Measurements from ENCODE around the gene STK32B.

The STK32B gene

GRCh38 chr4:5127556-5127955 lies 76.3 kb downstream of the STK32B start:
- no peak for DNase-seq

- DNase-seq, result no peak
These were observed 77.3 kb downstream of the STK32B start for GRCh38 chr4:5128569-5128968.

GRCh38 chr4:5133201-5133600 lies 81.9 kb downstream of the STK32B start:
- no peak for DNase-seq

DNA sequence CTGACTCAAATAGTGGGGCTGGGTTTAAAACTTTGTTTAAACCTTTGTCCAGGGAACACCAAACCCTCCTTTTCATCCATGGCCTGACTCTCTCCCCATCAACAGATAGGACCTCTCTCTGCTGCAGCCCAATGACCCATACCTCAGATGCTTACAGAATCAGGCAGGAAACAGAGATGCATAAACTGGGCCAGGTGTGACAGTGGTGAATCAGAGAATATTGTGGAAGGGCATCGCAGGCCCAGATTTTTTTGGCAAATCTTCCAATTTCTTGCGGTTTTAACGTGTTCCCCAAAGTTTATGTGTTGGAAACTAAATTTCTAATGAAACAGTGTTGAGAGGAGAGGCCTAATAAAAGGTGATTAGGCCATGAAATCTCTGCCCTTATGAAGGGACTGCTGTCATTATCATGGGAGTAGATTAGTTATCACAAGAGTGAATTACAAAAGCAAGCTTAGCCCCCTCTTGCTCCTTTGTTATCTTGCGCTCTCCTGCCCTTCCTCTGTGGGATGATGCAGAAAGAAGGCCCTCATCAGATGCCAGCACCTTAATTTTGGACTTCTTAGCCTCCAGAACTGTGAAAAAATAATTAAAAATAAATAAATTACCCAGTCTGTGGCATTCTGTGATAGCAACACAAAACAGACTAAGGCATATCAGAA lies 82.8 kb downstream of the STK32B start:
- no peak for DNase-seq

DNA sequence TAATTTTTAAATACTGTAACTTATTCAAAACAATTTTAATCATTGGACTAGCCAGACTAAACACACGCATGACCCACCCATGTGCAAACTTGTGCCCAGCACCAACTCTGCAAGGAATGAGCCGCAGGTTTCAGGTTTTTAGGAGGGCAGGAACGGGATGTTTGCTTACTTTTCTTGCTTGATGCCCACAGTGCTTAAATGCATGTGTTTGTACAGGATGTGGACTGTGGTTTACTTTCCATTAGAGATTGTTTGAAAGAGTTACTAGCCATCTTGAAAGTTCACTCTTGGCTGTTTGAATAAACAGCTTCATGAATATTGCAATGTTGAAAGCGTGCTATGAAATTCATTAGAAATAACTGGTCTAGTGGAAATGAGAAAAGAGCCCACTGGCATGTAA lies 83.3 kb downstream of the STK32B start:
- DNase-seq, result no peak

DNA sequence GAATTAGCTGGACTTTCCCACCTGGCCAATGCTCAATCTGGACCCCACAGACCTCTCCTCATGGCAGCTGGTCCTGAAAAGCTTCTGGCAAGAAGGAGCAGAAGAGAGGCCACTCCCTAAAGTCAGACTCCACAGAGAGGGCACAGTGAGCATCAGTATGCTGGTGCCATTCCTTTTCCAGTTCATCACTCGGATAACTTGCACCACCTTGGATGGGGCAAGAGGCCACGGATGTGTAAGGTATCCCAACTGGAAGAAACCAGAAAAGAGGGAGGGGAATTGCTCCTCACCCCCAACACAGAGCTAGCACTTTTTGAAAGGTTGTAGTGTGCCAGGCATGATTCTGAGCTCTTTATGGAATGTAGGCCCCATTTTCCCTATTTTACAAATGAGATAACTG lies 85.9 kb downstream of the STK32B start:
- DNase-seq, result no peak

DNA sequence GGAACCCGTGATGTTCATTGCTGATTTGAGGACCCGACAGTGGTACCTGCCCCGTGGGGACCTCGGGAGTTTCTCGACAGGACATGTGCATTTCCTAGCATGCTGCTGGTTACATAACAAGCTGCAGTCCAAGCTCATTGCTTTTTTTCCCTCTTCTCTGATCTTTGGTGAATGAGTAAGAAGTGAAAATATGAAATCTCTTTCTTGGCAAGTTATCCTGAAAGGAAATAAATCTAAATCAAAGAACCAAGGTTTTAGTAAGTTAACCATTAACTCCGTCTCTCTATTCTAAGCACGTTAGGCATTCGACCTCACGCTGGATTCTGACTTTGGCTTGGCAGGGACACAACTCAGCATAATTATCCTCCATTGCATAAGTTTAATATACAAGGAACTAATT lies 86.6 kb downstream of the STK32B start:
- DNase-seq, result no peak

DNA sequence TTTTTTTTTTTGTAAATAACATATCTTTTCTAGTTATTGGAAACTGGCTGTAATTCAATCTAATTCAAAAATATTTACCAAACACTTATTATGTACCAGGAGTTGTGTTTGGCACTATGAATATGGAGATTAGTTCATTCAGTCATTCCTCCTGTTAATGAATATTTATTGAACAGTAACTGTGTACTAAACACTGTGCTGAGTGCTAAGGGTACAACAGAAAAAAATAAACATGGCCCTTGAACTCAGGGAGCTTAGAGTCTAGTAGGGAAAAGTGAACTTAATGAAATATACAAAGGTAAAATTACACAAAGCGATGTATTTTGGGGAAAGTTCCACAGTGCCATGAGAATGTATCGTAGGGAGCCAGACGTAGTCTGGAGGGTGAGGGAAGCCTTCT lies 87.1 kb downstream of the STK32B start:
- no peak for DNase-seq

GRCh38 chr4:5139141-5139540 lies 87.9 kb downstream of the STK32B start:
- no peak for DNase-seq

- DNase-seq, result no peak
These were observed 90.5 kb downstream of the STK32B start for GRCh38 chr4:5141802-5142201.

- DNase-seq, result no peak
These were observed 91.4 kb downstream of the STK32B start for GRCh38 chr4:5142726-5143125.

- DNase-seq, result no peak
These were observed 92.1 kb downstream of the STK32B start for GRCh38 chr4:5143306-5143861.

- DNase-seq, result no peak
These were observed 92.7 kb downstream of the STK32B start for GRCh38 chr4:5143940-5144339.

- DNase-seq, result no peak
These were observed 93.1 kb downstream of the STK32B start for GRCh38 chr4:5144384-5144783.

- no peak for DNase-seq
These were observed 95.0 kb downstream of the STK32B start for GRCh38 chr4:5146248-5146647.

DNA sequence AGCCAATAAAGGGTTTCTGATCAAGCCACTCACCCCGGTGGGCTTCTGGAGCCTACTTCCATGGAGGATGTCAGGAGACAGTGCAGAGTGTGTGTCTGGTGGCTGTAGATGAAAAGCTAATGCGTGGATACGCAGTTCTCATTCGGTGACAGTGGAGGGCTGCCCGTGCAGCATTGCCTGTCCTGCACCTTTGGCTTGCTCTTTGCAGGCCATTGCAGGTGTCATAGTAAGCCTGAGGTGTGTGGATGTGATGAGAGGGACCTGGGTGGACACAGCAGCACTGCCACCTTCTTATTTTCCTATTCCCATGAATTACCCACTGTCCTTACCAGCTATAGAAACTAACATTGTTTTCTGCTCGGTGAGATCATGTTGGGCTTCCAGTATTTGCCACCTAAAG lies 101.2 kb downstream of the STK32B start:
- no peak for DNase-seq

DNA sequence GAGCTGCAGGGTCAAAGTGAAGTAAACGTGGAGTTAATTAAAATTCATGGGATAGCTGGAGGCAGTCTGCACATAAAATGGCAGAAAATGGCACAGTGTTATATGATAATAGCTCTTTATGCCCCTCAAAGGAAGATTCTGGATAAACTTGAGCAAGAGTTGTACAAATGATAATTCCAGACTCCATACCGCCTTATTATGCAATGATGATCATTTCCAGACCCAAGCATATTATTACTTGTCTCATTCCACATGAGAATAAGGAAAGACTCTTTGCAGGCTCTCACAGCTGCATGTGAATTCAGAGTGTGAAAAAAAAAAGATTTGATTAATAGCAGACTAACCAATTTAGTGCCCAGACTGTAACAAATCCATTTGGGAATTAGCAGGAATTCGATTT lies 105.4 kb downstream of the STK32B start:
- DNase-seq, result no peak

- DNase-seq, result no peak
These were observed 106.8 kb downstream of the STK32B start for GRCh38 chr4:5157791-5158770.

DNA sequence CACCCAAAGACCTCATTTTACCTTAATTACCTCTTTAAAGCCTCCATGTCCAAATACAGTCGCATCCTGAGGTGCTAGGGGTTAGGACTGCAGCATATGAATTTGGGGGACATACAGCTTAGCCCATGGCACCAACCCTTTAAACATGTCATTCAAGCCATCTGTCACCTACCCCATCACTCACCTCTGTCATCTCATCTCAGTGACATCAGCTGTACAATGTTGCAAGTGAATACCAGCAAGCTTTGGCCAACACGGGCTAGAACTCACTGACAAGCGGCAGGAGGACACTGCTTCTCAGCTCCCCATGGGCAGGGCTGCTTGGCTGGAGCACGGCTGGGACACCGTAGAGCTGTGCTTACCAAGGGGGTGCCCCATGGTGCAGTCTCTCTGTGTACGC lies 107.5 kb downstream of the STK32B start:
- no peak for DNase-seq

DNA sequence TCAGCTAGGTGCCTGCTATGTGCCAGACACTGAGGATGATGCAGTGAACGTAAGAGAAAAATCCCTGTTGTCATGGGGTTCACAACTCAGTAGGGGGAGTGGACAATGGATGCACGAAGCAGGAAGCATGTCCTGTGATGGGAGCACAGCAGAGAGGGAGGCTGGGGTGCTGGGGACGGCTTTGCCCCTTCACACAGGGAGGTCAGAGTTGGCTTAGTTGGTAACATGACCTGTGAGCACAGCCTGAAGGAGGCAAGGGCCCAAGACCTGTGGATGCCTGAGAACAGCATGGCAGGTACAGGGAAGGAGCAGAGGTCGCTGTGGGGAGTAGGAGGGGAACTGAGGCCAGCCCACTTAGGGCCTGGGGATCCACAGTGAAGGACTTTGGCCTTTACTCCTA lies 109.4 kb downstream of the STK32B start:
- no peak for DNase-seq

GRCh38 chr4:5162909-5163508 lies 111.7 kb downstream of the STK32B start:
- DNase-seq, result no peak

DNA sequence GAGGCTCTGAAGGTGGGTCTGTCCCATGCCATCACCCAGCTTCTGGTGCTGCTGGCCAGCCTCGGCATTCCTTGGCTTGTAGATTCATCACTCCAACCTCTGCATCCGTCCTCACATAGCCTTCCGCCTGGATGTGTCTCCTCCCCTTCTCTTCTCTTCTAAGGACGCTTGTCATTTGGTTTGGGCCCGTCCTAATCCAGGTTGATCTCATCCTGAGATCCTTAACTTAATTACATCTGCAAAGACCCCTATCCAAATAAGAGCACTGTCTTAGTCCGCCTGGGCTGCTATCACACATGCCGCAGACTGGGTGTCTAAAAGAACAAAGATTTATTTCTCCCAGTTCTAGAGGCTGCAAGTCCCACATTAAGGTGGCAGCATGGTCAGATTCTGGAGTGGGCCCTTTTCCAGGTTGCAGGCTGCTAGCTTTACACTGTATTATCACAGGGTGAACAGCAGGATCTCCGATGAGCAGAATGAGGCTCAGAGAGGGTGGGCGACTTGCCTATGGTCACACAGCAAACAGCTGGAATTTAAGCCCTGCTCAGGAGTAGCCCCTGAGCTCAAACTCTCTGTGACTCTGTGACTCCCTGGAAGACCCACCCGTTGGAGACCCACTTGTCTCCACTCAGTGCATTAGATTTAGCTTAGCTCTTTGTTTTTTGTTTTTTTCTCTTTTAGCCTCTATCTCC lies 113.1 kb downstream of the STK32B start:
- DNase-seq, result no peak
